Measurements from ENCODE around the gene FOCAD.

FOCAD gene

GRCh38 chr9:21029661-21030060 lies 345.6 kb downstream of the FOCAD start:
- H3K9me3 ChIP-seq, result no peaks in the 10 kb centered on the region
- intact Hi-C loops (cut with DNase I; ENCODE audit: low total_unique reads), result no loop called here
- H3K27ac ChIP-seq, result peak overlapping the region in 1 of 2 donors; percentile 84
- peaks cover 0 to 17% (median 2%) of the 10 kb centered on the region in 4 donors for H3K4me1 ChIP-seq
- no peaks in the 10 kb centered on the region for H3K27me3 ChIP-seq
- H3K36me3 ChIP-seq, result no peaks in the 10 kb centered on the region
- no peak overlapping the region for H3K4me3 ChIP-seq
- TF ChIP-seq CTCF (IDR thresholded peaks at IDR 0.05), result no peak
- DNase-seq, result no peak

- Histone ChIP-seq H3K27me3 (no peaks in the 10 kb centered on the region), H3K27ac (peak overlapping the region; percentile 80 to 84), H3K4me3 (peak overlapping the region; percentile 69 to 74), H3K36me3 (no peaks in the 10 kb centered on the region), H3K4me1 (peaks cover 0 to 17% (median 2%) of the 10 kb centered on the region in 4 donors), H3K9me3 (no peaks in the 10 kb centered on the region)
- intact Hi-C loops (cut with DNase I; ENCODE audit: low total_unique reads), result no loop called here
- DNase-seq, result no peak
- no peak for TF ChIP-seq CTCF (IDR thresholded peaks at IDR 0.05)
These were observed 346.5 kb downstream of the FOCAD start for GRCh38 chr9:21030389-21031035.

- H3K27me3 ChIP-seq, result no peaks in the 10 kb centered on the region
- intact Hi-C loops (cut with DNase I; ENCODE audit: low total_unique reads), result no loop called here
- H3K36me3 ChIP-seq, result no peaks in the 10 kb centered on the region
- DNase-seq, result peak; percentile 36 to 80
- TF ChIP-seq CTCF (IDR thresholded peaks at IDR 0.05), result peak in 1 of 2 experiments; percentile 14
- peaks cover 0 to 17% (median 2%) of the 10 kb centered on the region in 4 donors for H3K4me1 ChIP-seq
- H3K9me3 ChIP-seq, result no peaks in the 10 kb centered on the region
- H3K4me3 ChIP-seq, result peak within 1 kb of the TSS; percentile 69 to 74
- peak within 1 kb of the TSS; percentile 80 to 84 for H3K27ac ChIP-seq
These were observed 347.2 kb downstream of the FOCAD start, which contains the start of gene HACD4 for GRCh38 chr9:21031091-21031807. Gene HACD4, minus strand, starts transcription at chr9:21031640. Its CDS starts 50 bp downstream, at chr9:21031590.

GRCh38 chr9:21031808-21032183 lies 347.7 kb downstream of the FOCAD start:
- no peak for DNase-seq
- TF ChIP-seq CTCF (IDR thresholded peaks at IDR 0.05), result no peak
- H3K36me3 ChIP-seq, result no peaks in the 10 kb centered on the region
- intact Hi-C loops (cut with DNase I; ENCODE audit: low total_unique reads), result no loop called here
- H3K4me1 ChIP-seq, result peaks cover 0 to 17% (median 2%) of the 10 kb centered on the region in 4 donors
- no peaks in the 10 kb centered on the region for H3K9me3 ChIP-seq
- H3K4me3 ChIP-seq, result peak overlapping the region; percentile 69 to 74
- peak overlapping the region; percentile 80 to 84 for H3K27ac ChIP-seq
- no peaks in the 10 kb centered on the region for H3K27me3 ChIP-seq

GRCh38 chr9:21037278-21037677 lies 353.2 kb downstream of the FOCAD start:
- DNase-seq, result no peak
- H3K36me3 ChIP-seq, result no peaks in the 10 kb centered on the region
- no peak for TF ChIP-seq CTCF (IDR thresholded peaks at IDR 0.05)
- intact Hi-C loops (cut with DNase I; ENCODE audit: low total_unique reads), result no loop called here
- H3K9me3 ChIP-seq, result no peaks in the 10 kb centered on the region
- H3K27me3 ChIP-seq, result no peaks in the 10 kb centered on the region
- H3K27ac ChIP-seq, result no peak overlapping the region
- no peak overlapping the region for H3K4me3 ChIP-seq
- H3K4me1 ChIP-seq, result no peaks in the 10 kb centered on the region

Measured in tibial artery (tissue), 4 donors.